Measurements from ENCODE around the gene CYP39A1.

The CYP39A1 gene

GRCh38 chr6:46501136-46502089 lies 151.2 kb downstream of the CYP39A1 start:
- Mint-ChIP-seq H3K9me3 (no peaks in the 10 kb centered on the region), H3K4me3 (no peak overlapping the region), H3K36me3 (ENCODE audit: low read depth) (no peaks in the 10 kb centered on the region), H3K4me1 (ENCODE audit: low read depth) (no peaks in the 10 kb centered on the region), H3K27me3 (ENCODE audit: low read depth) (peaks cover 16% of the 10 kb centered on the region), H3K27ac (no peak overlapping the region)

GRCh38 chr6:46500382-46500781 lies 152.2 kb downstream of the CYP39A1 start:
- Mint-ChIP-seq H3K4me1 (ENCODE audit: low read depth) (no peaks in the 10 kb centered on the region), H3K27me3 (ENCODE audit: low read depth) (peaks cover 21% of the 10 kb centered on the region), H3K27ac (no peak overlapping the region), H3K36me3 (ENCODE audit: low read depth) (no peaks in the 10 kb centered on the region), H3K4me3 (no peak overlapping the region), H3K9me3 (no peaks in the 10 kb centered on the region)

Measured in T-helper 1 cell treated with Interleukin-12 subunit alpha and Interleukin-12 subunit beta and Interleukin-4 antibody, amounts not matched to agents 30 μg/mL and 1 μg/mL, for 36 hours (primary cell).